HEK293 (cell line): ENCODE data around the gene DOCK9.

Source experiments
- CTCF ChIA-PET: fragments of 350-600 bp; formaldehyde crosslinking; extraction: SDS; loops from one replicate; lab custom pipeline; 2021; ENCODE audit warnings: antibody characterized with exemption; lab: Yijun Ruan, JAX
- POLR2A ChIA-PET: fragments of 300-600 bp; formaldehyde crosslinking; extraction: SDS; loops from one replicate; lab custom pipeline; 2020; ENCODE audit warnings: antibody characterized with exemption, inconsistent platforms; lab: Yijun Ruan, JAX
- H3K27ac ChIP-seq: fragments of 200-500 bp; sonication (Bioruptor generic); 2 replicates; pipeline ENCODE4 v1.5.1; 2014; ENCODE audit warnings: low read depth, low read length, control low read depth, inconsistent platforms; ENCODE audit errors: extremely low read depth
- H3K36me3 ChIP-seq, 2 experiments: fragments of 200-500 bp in 1 of 2; sonication (Bioruptor generic) in 1 of 2; 1 replicate in 1 of 2; 2 replicates in 1 of 2; pipeline ENCODE4 v1.5.1; 2014 to 2017; ENCODE audit warnings: inconsistent platforms in 2 of 2, low read length in 2 of 2; ENCODE audit not compliant: control insufficient read depth in 2 of 2, insufficient read depth in 1 of 2
- H3K4me1 ChIP-seq: fragments of 200-500 bp; sonication (Bioruptor generic); 2 replicates; pipeline ENCODE4 v1.5.1; 2014; ENCODE audit warnings: mild to moderate bottlenecking, low read length, inconsistent platforms; ENCODE audit not compliant: control insufficient read depth, insufficient read depth
- H3K4me3 ChIP-seq: 2 replicates; pipeline ENCODE4 v1.5.1; 2011; ENCODE audit warnings: low read depth, mild to moderate bottlenecking, control low read depth, low read length, moderate library complexity
- H3K9me3 ChIP-seq: fragments of 200-500 bp; sonication (Bioruptor generic); 2 replicates; pipeline ENCODE4 v1.5.1; 2014; ENCODE audit warnings: low read depth, low read length, inconsistent platforms; ENCODE audit not compliant: control insufficient read depth, insufficient read depth
- FEZF1 ChIP-seq: fragments of 450-650 bp; formaldehyde crosslinking; IDR thresholded peaks from 2 replicates; pipeline ENCODE4 v1.5.1; 2016; ENCODE audit warnings: missing biosample characterization, missing genetic modification characterization
- OVOL3 ChIP-seq: fragments of 450-650 bp; formaldehyde crosslinking; IDR thresholded peaks from 2 replicates; pipeline ENCODE4 v1.5.1; 2016; ENCODE audit warnings: missing biosample characterization, missing genetic modification characterization
- RBAK ChIP-seq: fragments of 450-650 bp; formaldehyde crosslinking; IDR thresholded peaks from 2 replicates; pipeline ENCODE4 v1.5.1; 2016; ENCODE audit warnings: missing biosample characterization, missing genetic modification characterization
- REST ChIP-seq: fragments of 450-650 bp; formaldehyde crosslinking; IDR thresholded peaks from 2 replicates; pipeline ENCODE4 v1.5.1; 2016; ENCODE audit warnings: missing biosample characterization, missing genetic modification characterization
- SCRT1 ChIP-seq: fragments of 450-650 bp; formaldehyde crosslinking; IDR thresholded peaks from 2 replicates; pipeline ENCODE4 v1.5.1; 2016; ENCODE audit warnings: missing biosample characterization, missing genetic modification characterization, borderline replicate concordance
- TCF7L2 ChIP-seq: IDR thresholded peaks from 2 replicates; pipeline ENCODE4 v1.6.1; 2011; ENCODE audit warnings: low read depth, mild to moderate bottlenecking, inconsistent platforms, low read length, moderate library complexity, borderline replicate concordance
- ZBTB11 ChIP-seq: fragments of 450-650 bp; formaldehyde crosslinking; conservative IDR thresholded peaks from 2 replicates; pipeline ENCODE4 v1.5.1; 2016; ENCODE audit warnings: low read depth, missing biosample characterization, missing genetic modification characterization
- ZBTB17 ChIP-seq: fragments of 450-650 bp; formaldehyde crosslinking; IDR thresholded peaks from 2 replicates; pipeline ENCODE4 v1.5.1; 2016; ENCODE audit warnings: missing biosample characterization, missing genetic modification characterization
- ZBTB44 ChIP-seq: fragments of 450-650 bp; IDR thresholded peaks from 2 replicates; pipeline ENCODE4 v1.5.1; 2018; ENCODE audit warnings: missing biosample characterization, mild to moderate bottlenecking, missing genetic modification characterization
- ZNF266 ChIP-seq: fragments of 450-650 bp; formaldehyde crosslinking; IDR thresholded peaks from 2 replicates; pipeline ENCODE4 v1.5.1; 2016; ENCODE audit warnings: missing biosample characterization, missing genetic modification characterization, low read depth
- ZNF366 ChIP-seq: fragments of 450-650 bp; formaldehyde crosslinking; conservative IDR thresholded peaks from 2 replicates; pipeline ENCODE4 v1.5.1; 2016; ENCODE audit warnings: missing biosample characterization, missing genetic modification characterization
- ZNF521 ChIP-seq: fragments of 450-650 bp; formaldehyde crosslinking; IDR thresholded peaks from 2 replicates; pipeline ENCODE4 v1.5.1; 2017; ENCODE audit warnings: missing biosample characterization, mild to moderate bottlenecking, missing genetic modification characterization
- ZNF549 ChIP-seq: fragments of 450-650 bp; IDR thresholded peaks from 2 replicates; pipeline ENCODE4 v1.5.1; 2018; ENCODE audit warnings: missing biosample characterization, missing genetic modification characterization, mild to moderate bottlenecking, inconsistent platforms, moderate library complexity
- ZNF555 ChIP-seq: fragments of 450-650 bp; formaldehyde crosslinking; conservative IDR thresholded peaks from 2 replicates; pipeline ENCODE4 v1.5.1; 2017; ENCODE audit warnings: missing biosample characterization, mild to moderate bottlenecking, missing genetic modification characterization, inconsistent platforms
- ZNF560 ChIP-seq: fragments of 450-650 bp; formaldehyde crosslinking; IDR thresholded peaks from 2 replicates; pipeline ENCODE4 v1.5.1; 2017; ENCODE audit warnings: missing biosample characterization, missing genetic modification characterization, borderline replicate concordance
- ZSCAN4 ChIP-seq: fragments of 450-650 bp; formaldehyde crosslinking; IDR thresholded peaks from 2 replicates; pipeline ENCODE4 v1.5.1; 2017; ENCODE audit warnings: missing biosample characterization, missing genetic modification characterization

The DOCK9 gene

GRCh38 chr13:98897706-98898105 is 80.2 kb downstream of the DOCK9 start:
- Histone ChIP-seq H3K4me3 (no peak overlapping the region), H3K36me3 (peaks cover 0 to 12% of the 10 kb centered on the region in 2 experiments; a peak in 2 of 3 replicates), H3K4me1 (no peaks in the 10 kb centered on the region), H3K27ac (no peak overlapping the region), H3K9me3 (no peaks in the 10 kb centered on the region)
- ChIA-PET POLR2A (no interaction called here), CTCF (interaction anchor here (1.0 kb wide), 1 partner anchor 64 kb away, joined by 3 read pairs; no protein-coding TSS in a partner anchor)
- TF ChIP-seq ZSCAN4 (tag by site-specific recombination) (no peak), ZNF366 (tag by site-specific recombination) (no peak)

GRCh38 chr13:98896868-98897144 is 81.1 kb downstream of the DOCK9 start:
- Histone ChIP-seq H3K36me3 (peaks cover 0 to 8% of the 10 kb centered on the region in 2 experiments; a peak in 2 of 3 replicates), H3K27ac (no peak overlapping the region), H3K9me3 (no peaks in the 10 kb centered on the region), H3K4me1 (no peaks in the 10 kb centered on the region), H3K4me3 (no peak overlapping the region)
- POLR2A ChIA-PET = no interaction called here
- CTCF ChIA-PET = interaction anchor here (0.6 kb wide), 1 partner anchor 347 kb away, joined by 3 read pairs; no protein-coding TSS in a partner anchor
- TF ChIP-seq ZNF266 = no peak

GRCh38 chr13:98896083-98896867 is 81.6 kb downstream of the DOCK9 start:
- no peak overlapping the region for H3K4me3 ChIP-seq
- no peaks in the 10 kb centered on the region for H3K9me3 ChIP-seq
- H3K27ac ChIP-seq = no peak overlapping the region
- POLR2A ChIA-PET = no interaction called here
- TF ChIP-seq ZBTB17 (tag by site-specific recombination) = no peak
- no peak for TF ChIP-seq ZSCAN4 (tag by site-specific recombination)
- TF ChIP-seq SCRT1 (tag by site-specific recombination) = no peak
- TF ChIP-seq ZNF555 (tag by site-specific recombination) = no peak
- no peak for TF ChIP-seq RBAK (tag by site-specific recombination)
- TF ChIP-seq FEZF1 (tag by site-specific recombination) = no peak
- no peak for TF ChIP-seq ZNF549
- no peak for TF ChIP-seq ZNF521 (tag by site-specific recombination)
- no peak for TF ChIP-seq ZNF560 (tag by site-specific recombination)
- TF ChIP-seq ZBTB44 (tag by site-specific recombination) = no peak
- no peak for TF ChIP-seq TCF7L2
- no peak for TF ChIP-seq OVOL3 (tag by site-specific recombination)
- no peak for TF ChIP-seq REST (tag by site-specific recombination)
- no peak for TF ChIP-seq ZBTB11 (tag by site-specific recombination)
- TF ChIP-seq, all 188 proteins: peak for 0
- Histone ChIP-seq H3K36me3 (peaks cover 0 to 6% of the 10 kb centered on the region in 2 experiments; a peak in 1 of 3 replicates), H3K4me1 (no peaks in the 10 kb centered on the region)
- CTCF ChIA-PET = interaction anchor here (0.6 kb wide), 1 partner anchor 348 kb away, joined by 3 read pairs; no protein-coding TSS in a partner anchor
